Omental fat pad (tissue), 4 donors: ENCODE data around the gene ANKRD13A. TPM values are rescaled to one million over a fixed set of nuclear protein-coding genes. Genes with fewer than 3 reads are reported as not detected.
"Not testable (repeated sequence)": the region's sequence is repeated elsewhere in the genome, so short reads cannot be mapped to it uniquely, and the experiment has no call there.

Experiments used
- ATAC-seq: fragments of 150-250 bp; one replicate; pipeline ENCODE4 v1.9.1; 2016; ENCODE audit warnings: mild to moderate bottlenecking, moderate library complexity; ENCODE audit not compliant: low FRiP score
- DNase-seq: peaks from one replicate; pipeline ENCODE4 v3.0.0-alpha.2; 2019; ENCODE audit warnings: low spot score
- small RNA-seq: library from RNA; depleted of rRNA; stranded (forward); fragments of <200 nt; gene quantifications from one replicate; pipeline ENCODE3, GENCODE V24; 2016
- total RNA-seq, 4 donors: library from RNA; depleted of rRNA; stranded (reverse); fragments of >200 nt; gene quantifications; one replicate each; pipeline ENCODE4 v1.1.0, GENCODE V29; 2016
- TF ChIP-seq, protein P1 (sequence below), 3 donors: fragments of 450-650 bp; IDR thresholded peaks; one replicate each; pipeline ENCODE4 v1.5.1; 2016 to 2017; ENCODE audit warnings: antibody characterized with exemption in 3 of 3, mild to moderate bottlenecking in 3 of 3, moderate library complexity in 2 of 3

Gene ANKRD13A
- total RNA-seq, 4 donors from 2014 or later: 33.6 to 93.3 (median 43.2) TPM

- no peak for ATAC-seq
- TF ChIP-seq, protein P1, sequence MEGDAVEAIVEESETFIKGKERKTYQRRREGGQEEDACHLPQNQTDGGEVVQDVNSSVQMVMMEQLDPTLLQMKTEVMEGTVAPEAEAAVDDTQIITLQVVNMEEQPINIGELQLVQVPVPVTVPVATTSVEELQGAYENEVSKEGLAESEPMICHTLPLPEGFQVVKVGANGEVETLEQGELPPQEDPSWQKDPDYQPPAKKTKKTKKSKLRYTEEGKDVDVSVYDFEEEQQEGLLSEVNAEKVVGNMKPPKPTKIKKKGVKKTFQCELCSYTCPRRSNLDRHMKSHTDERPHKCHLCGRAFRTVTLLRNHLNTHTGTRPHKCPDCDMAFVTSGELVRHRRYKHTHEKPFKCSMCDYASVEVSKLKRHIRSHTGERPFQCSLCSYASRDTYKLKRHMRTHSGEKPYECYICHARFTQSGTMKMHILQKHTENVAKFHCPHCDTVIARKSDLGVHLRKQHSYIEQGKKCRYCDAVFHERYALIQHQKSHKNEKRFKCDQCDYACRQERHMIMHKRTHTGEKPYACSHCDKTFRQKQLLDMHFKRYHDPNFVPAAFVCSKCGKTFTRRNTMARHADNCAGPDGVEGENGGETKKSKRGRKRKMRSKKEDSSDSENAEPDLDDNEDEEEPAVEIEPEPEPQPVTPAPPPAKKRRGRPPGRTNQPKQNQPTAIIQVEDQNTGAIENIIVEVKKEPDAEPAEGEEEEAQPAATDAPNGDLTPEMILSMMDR (IDR thresholded peaks at IDR 0.05): no peak
- DNase-seq: no peak
These were observed 85.2 kb downstream of the ANKRD13A start for GRCh38 chr12:110084314-110085015.

DNA sequence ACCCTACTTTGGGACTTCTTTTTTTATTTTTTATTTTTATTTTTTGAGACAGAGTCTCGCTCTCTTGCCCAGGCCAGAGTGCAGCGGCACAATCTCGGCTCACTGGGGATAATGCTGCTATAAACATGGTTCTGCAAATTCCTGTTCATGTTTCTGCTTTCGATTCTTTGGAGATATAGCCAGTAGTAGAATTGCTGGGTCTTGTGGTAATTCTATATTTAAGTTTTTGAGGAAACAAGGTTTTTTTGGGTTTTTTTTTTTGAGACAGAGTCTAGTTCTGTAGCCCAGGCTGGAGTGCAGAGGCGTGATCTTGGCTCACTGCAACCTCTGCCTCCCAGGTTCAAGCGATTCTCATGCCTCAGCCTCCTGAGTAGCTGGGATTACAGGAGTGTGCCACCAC is 89.0 kb downstream of the ANKRD13A start:
- ATAC-seq, DNase-seq: not testable (repeated sequence)

GRCh38 chr12:110088936-110089335 is 89.7 kb downstream of the ANKRD13A start:
- TF ChIP-seq, protein P1 (IDR thresholded peaks at IDR 0.05): no peak
- ATAC-seq: no peak
- DNase-seq: no peak

Small RNAs within 50 kb of the gene (small RNA-seq; reads per million reads assigned to genes)
- not detected for gene AC007546.2

Other genes starting within 250 kb of the ANKRD13A start
- gene TRPV4, start 166.0 kb upstream of the ANKRD13A start, total RNA-seq: 1 to 10 TPM; 1.2 to 2.4 (median 1.6) TPM
- gene GLTP, start 118.9 kb upstream of the ANKRD13A start, total RNA-seq: 10 to 100 TPM; 28.5 to 42.7 (median 36.5) TPM
- 10 to 100 TPM in 3 of 4 donors, 1 to 10 TPM in 1; 7.0 to 30.1 (median 12.1) TPM for gene TCHP, start 99.2 kb upstream of the ANKRD13A start, total RNA-seq
- 10 to 100 TPM; 28.7 to 77.2 (median 47.0) TPM for gene GIT2, start 3.1 kb upstream of the ANKRD13A start, total RNA-seq
- 10 to 100 TPM in 3 of 4 donors, 1 to 10 TPM in 1; 7.4 to 17.0 (median 11.9) TPM for gene C12orf76, start 49.1 kb downstream of the ANKRD13A start, total RNA-seq
- gene IFT81, start 124.9 kb downstream of the ANKRD13A start, total RNA-seq: 10 to 100 TPM in 1 of 4 donors, 1 to 10 TPM in 3; 4.0 to 14.8 (median 5.3) TPM